GM12865 (cell line): ENCODE data around the gene ZBTB8A.
A peak's percentile ranks its signal among the peaks of the same experiment; 100 is the strongest.

Experiments
- DNase-seq: peaks from one replicate; pipeline ENCODE4 v3.0.0; 2010; ENCODE audit warnings: low read depth
- H3K4me3 ChIP-seq: 2 replicates; pipeline ENCODE4 v1.5.1; 2011; ENCODE audit warnings: mild to moderate bottlenecking, low read depth, low read length, control low read depth
- TF ChIP-seq, protein P1 (sequence below): IDR thresholded peaks from 2 replicates; pipeline ENCODE4 v1.5.1; 2011; ENCODE audit warnings: low read length, control low read depth, low read depth, inconsistent platforms; ENCODE audit not compliant: insufficient read depth; ENCODE audit errors: missing control alignments

Gene ZBTB8A

DNA sequence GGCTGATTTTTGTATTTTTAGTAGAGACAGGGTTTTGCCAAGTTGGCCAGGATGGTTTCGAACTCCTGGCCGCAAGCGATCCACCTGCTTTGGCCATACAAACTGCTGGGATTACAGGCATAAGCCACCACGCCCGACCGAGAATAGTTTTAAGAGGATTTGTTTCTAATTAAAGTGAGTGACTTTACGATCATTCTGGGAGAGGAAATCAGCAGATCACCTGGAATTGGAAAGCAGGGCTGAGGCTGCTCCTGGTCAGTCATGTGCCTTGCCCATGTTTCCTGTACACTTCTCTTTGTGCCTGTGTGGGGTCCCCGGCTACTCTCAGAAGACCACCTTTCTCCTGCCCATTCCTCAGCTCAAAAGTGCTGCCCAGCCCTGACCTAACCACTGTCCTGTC, 40.5 kb upstream of the ZBTB8A start:
- TF ChIP-seq, protein P1, sequence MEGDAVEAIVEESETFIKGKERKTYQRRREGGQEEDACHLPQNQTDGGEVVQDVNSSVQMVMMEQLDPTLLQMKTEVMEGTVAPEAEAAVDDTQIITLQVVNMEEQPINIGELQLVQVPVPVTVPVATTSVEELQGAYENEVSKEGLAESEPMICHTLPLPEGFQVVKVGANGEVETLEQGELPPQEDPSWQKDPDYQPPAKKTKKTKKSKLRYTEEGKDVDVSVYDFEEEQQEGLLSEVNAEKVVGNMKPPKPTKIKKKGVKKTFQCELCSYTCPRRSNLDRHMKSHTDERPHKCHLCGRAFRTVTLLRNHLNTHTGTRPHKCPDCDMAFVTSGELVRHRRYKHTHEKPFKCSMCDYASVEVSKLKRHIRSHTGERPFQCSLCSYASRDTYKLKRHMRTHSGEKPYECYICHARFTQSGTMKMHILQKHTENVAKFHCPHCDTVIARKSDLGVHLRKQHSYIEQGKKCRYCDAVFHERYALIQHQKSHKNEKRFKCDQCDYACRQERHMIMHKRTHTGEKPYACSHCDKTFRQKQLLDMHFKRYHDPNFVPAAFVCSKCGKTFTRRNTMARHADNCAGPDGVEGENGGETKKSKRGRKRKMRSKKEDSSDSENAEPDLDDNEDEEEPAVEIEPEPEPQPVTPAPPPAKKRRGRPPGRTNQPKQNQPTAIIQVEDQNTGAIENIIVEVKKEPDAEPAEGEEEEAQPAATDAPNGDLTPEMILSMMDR, result no peak
- no peak for DNase-seq
- H3K4me3 ChIP-seq, result no peak overlapping the region

DNA sequence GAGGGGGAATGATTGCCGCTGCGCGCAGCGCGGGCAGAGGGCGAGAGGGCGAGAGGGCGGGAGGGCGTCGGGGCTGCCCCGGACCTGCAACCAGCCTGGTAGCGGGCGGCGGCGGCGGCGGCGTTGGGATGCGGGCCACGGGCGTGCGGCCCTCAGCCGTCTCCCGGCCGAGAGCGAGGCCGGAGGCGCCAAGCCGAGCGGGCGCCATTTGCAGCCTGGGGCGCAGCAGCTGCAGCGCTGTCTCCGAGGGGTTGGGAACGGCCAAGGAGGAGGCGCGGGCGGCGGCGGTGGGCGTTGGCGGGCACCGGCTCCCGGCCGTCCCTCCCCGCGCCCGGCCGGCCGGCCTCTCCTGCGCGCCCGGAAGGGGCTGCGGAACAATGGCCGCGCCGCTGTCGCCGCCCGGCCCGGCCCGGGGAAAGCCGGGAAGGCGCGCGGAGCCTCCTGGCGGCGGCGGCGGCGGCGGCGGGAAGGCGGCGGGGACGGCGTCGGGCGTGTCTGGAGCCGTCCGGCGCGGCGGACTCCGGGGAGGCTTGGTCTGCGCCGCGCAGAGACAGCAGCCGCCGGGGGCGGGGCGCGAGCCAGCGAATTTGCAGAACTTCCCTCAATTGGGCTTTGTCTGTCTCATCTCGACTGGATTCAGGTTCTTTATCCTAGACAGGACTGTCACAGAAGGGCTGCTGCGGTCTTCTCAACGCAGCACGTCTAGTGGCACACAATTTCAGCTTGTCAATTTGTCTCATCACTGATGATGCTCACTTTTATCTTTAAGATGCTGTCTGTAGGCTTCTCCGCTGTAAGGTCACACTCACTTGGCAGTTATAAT, 38.6 kb upstream of the ZBTB8A start:
- peak; percentile 71 for DNase-seq
- TF ChIP-seq, protein P1, result no peak
- H3K4me3 ChIP-seq, result peak overlapping the region; percentile 42

DNA sequence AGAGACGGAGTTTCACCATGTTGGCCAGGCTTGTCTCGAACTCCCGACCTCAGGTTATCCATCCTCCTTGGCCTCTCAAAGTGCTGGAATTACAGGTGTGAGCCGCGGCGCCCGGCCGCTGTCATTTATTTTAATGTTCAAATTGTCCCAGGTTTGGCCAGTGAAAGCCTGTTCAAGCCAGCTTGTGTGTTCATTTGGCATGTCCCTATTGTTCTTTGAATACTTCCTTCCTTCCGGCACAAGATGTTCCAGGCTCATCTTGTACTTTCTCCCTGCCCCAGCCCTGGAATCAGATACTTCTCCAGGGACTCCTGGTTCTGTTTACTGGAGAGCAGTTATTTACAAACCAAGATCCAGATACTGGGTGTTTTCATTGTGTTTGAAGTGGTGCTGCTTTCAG, 37.4 kb upstream of the ZBTB8A start:
- TF ChIP-seq, protein P1, result no peak
- no peak for DNase-seq
- no peak overlapping the region for H3K4me3 ChIP-seq

DNA sequence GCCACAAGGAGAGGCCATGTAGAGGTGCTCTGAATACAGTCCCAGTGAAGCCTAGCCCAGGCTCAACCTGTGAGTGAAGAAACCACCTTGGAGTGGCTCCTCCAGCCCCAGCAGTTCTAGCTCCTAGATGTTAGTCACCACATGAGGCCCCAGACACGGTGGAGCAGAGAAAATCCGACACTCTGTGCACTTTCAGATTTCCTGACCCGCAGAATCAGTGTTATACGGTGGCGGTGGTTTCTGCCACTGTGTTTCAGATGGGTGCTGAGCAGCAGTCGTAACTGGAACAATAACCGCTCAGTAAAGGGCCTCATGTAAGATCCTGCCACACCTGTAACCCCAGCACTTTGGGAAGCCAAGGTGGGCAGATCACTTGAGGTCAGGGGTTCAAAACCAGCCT, 36.1 kb upstream of the ZBTB8A start:
- no peak for DNase-seq
- TF ChIP-seq, protein P1, result no peak
- H3K4me3 ChIP-seq, result no peak overlapping the region

DNA sequence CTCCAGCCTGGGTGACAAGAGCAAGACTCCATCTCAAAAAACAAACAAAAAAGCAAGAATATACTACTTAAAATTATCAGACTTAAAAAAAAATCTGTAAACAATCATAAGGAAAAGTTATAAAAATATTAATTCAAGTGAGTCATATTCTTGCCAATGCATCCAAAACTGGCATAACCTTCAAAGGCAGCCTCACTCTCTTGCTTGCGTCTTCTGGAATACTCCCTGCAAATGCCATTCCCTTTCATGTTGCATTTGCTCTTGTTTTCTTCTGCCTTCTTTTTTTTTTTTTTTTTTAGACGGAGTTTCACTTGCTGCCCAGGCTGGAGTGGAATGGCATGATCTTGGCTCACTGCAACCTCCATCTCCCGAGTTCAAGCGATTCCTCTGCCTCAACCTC, 32.2 kb upstream of the ZBTB8A start:
- DNase-seq, result no peak
- H3K4me3 ChIP-seq, result no peak overlapping the region
- TF ChIP-seq, protein P1, result no peak

DNA sequence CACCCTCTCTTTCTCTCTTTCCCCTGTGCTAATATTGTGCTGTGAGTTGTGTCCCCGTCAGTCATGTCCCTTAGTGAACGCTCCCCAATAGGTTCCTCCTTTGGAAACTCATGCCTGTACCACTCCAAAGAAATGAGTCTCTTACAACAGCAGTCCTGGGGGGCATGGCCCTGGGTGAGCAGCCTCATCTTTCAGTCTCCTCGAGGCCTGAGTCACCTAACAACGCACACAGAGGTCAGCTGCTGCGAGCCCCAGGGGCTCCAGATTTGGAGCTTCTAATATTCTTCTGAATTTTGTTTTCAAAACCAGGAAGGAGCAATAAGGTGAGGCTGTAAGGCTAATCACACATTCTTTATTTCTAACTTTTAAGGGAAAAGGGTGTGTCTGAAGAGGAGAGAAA, 30.5 kb upstream of the ZBTB8A start:
- DNase-seq, result no peak
- TF ChIP-seq, protein P1, result no peak
- no peak overlapping the region for H3K4me3 ChIP-seq

DNA sequence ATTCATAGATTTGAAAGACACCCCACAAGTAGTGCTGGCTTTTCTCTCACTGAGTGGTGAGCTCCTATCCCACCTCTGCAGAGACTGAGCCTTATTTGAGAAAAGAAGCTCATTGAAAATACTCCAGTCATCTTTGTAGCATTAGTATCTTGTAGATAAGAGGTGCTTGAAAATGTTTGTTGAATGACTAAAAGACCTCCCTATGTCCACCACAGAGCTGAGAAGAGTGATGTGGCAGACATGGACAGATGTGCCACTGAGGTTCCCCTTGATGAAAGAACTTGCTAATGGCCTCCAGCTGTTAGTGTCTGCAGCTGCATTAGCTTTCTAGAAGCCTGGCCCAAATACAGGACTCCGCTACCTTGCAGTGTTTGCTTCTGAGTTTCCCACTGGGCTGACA, 29.3 kb upstream of the ZBTB8A start:
- no peak overlapping the region for H3K4me3 ChIP-seq
- DNase-seq, result no peak
- TF ChIP-seq, protein P1, result no peak
